C4-2B (cell line): Measurements from ENCODE around the gene DUSP14.

Source experiments
- H3K27ac ChIP-seq: fragments of 450-650 bp; 2 replicates; pipeline ENCODE4 v1.5.1; 2017
- CTCF ChIP-seq: fragments of 450-650 bp; conservative IDR thresholded peaks from 2 replicates; pipeline ENCODE4 v1.5.1; 2017; ENCODE audit warnings: mild to moderate bottlenecking
- ZFX ChIP-seq: fragments of 450-650 bp; IDR thresholded peaks from 2 replicates; pipeline ENCODE4 v1.6.1; 2017

The DUSP14 gene

GRCh38 chr17:37485938-37486570, 3.6 kb upstream of the DUSP14 start:
- no peak overlapping the region for H3K27ac ChIP-seq
- TF ChIP-seq CTCF: no peak
- no peak for TF ChIP-seq ZFX

DNA sequence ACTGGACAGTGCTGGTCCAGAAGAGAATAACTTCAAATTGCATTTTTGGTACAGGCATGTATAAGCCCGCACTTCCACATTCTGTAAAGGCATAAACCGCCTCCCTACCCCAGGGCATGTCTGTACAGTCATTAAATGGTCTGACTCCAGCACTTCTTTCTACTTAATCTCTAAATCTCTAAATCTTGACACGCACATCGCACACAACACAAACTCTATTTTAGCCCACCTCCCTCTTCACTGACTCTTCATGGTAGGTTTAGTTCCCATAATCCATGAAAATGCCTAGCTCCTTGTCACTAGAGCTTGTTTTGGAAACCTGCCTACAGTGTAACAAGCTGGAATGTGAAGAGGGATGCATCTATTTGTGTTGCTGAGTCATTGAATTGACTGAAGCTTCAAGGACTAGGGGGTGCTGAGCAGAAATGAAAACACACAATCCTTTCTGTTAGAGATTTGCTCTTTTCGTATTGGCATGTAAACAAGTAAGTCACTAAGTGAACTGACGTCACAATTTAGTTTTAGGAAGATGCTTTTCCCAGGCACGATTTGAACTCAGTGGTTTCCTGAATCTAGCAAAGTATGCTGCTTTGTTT, 1.6 kb upstream of the DUSP14 start:
- TF ChIP-seq CTCF: no peak
- TF ChIP-seq ZFX: no peak
- H3K27ac ChIP-seq: peak overlapping the region; percentile 98

GRCh38 chr17:37488607-37489196, 989 bp upstream of the DUSP14 start:
- H3K27ac ChIP-seq: peak overlapping the region; percentile 98
- no peak for TF ChIP-seq CTCF
- TF ChIP-seq ZFX: no peak

DNA sequence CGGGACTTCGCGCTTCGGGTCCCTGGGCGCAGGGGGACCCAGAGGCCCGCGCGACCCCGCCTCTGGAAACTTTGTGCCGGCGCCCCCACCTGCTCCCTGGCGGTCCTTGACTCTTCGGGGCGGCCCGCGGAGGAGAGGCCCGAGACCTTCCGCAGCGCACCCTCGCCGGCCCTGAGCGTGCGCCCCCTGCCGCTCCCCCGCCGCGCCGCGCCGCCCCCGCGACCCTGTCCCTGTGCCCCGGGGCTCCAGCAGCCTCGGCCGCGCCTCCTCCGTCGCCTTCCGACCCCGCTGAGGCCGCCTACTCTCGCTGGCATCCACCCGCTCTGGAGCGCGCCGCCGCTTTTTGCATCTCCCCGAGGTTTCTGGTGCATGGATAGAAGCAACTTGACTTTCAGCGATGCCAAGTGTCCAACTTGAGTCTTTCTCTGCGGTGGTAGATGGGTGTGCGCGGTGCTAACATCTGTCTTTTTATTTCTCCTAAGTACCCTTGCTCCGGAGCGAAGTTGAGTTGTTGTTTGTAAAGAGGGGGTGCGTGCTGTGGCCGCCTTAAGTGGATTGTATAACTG, 414 bp downstream of the DUSP14 start:
- TF ChIP-seq ZFX: no peak
- TF ChIP-seq CTCF: peak; percentile 38
- peak overlapping the region; percentile 98 for H3K27ac ChIP-seq

DNA sequence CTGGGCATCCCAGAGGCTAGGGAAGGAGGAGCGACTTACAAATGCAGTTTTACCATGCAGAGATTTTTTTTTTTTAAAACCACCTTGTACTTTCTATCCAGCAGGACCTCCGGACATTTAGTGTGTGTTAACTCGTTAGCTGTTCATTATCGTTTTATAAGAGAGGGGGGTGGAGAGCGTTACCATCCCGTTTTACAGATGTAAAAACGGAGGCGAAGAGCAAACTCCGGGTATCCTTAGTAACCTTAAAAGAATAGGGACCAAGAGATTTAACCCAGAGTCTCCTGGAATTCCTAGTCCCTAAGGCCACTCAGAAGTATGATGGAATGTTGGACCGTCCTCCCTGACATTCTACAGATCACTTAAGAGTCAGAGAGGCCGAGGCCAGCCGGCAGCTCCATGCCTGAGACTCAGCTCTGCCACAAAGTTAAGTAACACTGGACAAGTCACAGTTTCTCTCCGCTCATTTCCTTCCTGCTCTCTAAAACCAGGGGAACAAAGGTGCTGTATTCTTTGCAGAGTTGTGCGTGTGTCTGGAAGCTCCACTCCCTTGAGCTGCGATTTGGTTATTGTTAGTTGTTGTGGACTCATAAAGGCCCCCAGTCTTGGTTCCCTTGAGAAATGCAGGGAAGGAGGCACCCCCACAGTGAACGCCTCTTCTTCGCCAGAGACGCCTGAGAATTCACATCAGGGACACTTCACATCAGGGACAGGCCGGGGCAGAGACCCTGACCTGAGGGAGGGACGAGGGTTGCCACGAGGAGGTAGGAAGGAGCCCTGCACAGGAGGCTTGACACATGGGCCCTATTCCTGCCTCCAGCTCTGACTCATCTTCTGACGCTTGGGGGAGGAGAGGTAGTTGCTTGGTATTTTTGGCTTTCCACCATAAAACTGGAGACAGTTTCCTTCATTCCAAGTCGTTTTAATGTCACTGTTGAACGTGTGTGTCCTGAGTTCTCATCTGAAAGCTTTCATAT, 1.2 kb downstream of the DUSP14 start:
- H3K27ac ChIP-seq: peak overlapping the region; percentile 98
- TF ChIP-seq ZFX (0 out of 2 replicates have a peak, but pooled peaks have one; percentile 21), CTCF (no peak)

GRCh38 chr17:37492167-37492566, 2.5 kb downstream of the DUSP14 start:
- TF ChIP-seq CTCF: no peak
- no peak for TF ChIP-seq ZFX
- no peak overlapping the region for H3K27ac ChIP-seq
